OCI-LY1 (cell line): ENCODE measurements around the gene CCDC51.

Source experiments
- EZH2 ChIP-seq: fragments of 200-600 bp; sonication (generic), shearing (Covaris generic); IDR thresholded peaks from 2 replicates; pipeline ENCODE4 v1.8.0; 2017; ENCODE audit warnings: borderline replicate concordance, mixed run types, mild to moderate bottlenecking, antibody characterized with exemption, low read length, moderate library complexity, mixed read lengths
- TF ChIP-seq, protein P1 (sequence below): fragments of 200-600 bp; sonication (generic), shearing (Covaris generic); IDR thresholded peaks from 2 replicates; pipeline ENCODE4 v1.5.1; 2017; ENCODE audit warnings: mild to moderate bottlenecking, antibody characterized with exemption, low read length, moderate library complexity, mixed read lengths

DNA sequence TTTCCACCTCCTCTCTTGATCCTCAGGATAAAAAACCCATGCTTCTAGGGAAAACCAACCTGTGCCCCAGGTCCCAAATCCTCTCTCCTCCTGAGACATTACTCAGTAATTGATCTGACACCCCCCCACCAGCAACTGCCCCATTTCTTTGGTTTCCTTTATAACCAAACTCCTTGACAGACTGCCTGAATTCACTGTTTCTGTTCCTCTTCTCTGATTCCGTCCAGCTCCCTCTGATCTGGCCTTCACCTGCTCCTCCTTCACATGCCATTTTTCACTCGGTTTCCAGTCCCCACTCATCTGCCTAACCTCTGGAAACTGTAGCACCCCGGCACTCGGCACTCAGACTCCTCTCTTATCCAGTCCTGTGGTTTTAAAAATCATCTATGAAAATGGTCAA is 2.1 kb downstream of the CCDC51 start:
- TF ChIP-seq, protein P1, sequence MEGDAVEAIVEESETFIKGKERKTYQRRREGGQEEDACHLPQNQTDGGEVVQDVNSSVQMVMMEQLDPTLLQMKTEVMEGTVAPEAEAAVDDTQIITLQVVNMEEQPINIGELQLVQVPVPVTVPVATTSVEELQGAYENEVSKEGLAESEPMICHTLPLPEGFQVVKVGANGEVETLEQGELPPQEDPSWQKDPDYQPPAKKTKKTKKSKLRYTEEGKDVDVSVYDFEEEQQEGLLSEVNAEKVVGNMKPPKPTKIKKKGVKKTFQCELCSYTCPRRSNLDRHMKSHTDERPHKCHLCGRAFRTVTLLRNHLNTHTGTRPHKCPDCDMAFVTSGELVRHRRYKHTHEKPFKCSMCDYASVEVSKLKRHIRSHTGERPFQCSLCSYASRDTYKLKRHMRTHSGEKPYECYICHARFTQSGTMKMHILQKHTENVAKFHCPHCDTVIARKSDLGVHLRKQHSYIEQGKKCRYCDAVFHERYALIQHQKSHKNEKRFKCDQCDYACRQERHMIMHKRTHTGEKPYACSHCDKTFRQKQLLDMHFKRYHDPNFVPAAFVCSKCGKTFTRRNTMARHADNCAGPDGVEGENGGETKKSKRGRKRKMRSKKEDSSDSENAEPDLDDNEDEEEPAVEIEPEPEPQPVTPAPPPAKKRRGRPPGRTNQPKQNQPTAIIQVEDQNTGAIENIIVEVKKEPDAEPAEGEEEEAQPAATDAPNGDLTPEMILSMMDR, result no peak
- no peak for TF ChIP-seq EZH2
